Measurements from ENCODE around the gene MAP7D1. TPM values are rescaled to one million over a fixed set of nuclear protein-coding genes. Genes with fewer than 3 reads are reported as not detected.
A peak's percentile ranks its signal among the peaks of the same experiment; 100 is the strongest.

Gene MAP7D1
- total RNA-seq, 1 donor: 105 TPM

DNA sequence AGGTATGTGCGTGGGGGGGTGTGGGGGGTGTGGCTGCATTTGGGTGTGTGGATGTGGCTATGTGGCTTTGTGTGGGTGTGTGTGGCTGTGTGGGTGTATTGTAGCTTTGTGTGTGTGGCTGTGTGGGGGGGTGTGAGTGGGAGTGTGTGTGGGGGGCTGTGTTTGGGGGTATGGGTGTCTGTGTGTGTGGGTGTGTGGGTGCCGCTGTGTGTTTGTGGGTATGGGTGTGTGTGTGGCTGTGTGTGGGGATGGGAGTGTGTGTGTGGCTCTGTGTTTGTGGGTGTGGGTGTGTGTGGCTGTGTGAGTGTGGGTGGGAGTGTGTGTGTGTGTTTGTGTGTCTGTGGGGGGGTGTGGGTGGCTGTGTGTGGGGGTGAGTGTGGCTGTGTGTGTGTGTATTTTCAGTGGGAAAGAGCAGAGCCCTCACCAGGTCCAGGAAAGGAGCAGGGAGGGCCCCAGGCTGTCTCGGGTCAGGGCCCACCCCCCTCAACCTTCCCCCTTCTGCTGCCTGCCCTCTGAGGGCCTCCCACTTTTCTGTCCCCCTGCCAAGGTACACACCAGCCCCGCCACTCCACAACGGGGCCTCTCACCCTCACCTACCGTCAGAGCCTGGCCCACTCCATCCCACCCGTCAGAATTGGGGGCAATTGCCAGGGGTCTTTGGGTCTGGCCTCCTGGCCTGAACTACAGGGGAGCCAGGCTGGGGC, 29.0 kb upstream of the MAP7D1 start:
- DNase-seq (ENCODE audit: low read depth in 2 of 3, low spot score in 2 of 3): no peak

DNA sequence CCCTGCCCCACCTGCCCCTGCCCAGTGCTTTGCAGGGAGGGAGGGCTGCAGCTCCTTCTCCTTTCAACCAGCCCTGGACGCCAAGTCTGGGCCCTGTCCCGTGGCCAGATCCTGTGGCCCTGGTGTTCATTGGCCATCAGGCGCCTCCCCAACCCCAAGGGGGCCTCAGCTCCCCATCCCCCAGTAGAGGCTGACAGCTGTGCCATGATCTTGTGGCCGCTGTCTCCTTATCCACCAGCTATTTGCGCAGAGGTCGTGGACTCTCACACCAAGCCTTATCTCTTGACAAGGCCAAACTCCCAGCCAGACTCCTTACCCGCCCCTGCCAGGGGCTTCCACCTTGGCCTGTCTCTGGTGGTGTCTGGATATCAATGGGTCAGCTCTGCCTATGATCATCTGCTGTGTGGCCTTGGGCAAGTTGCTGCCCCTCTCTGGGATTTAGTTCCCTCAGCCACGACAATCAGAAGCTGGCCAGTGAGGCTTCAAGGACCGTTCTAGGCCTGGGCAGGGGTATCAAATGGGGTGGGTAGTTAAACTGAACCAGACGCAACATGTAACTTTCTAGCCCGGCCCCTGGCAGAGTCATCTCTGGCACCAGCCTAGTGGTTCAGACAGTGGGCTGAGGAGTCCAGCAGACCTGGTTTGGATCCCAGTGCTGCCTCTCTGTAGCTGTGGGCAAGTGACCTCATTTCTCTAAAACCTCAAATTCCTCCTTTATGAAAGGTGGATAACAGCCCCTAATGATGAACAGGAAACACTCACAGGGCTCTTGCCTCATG, 27.6 kb upstream of the MAP7D1 start:
- DNase-seq (ENCODE audit: low read depth in 2 of 3, low spot score in 2 of 3): no peak

DNA sequence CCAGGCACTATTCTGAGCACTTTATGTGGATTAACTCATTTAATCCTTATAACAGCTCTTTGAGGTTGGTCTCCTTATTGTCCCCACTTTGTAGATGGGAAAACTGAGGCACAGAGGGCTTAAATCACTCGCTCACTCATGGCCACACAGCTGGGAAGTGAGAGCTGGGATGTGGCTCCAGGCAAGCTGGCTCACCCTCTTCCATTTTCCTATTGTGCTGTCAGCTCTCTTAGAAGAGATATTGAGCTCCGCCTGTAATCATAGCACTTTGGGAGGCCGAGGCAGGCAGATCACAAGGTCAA, 27.1 kb upstream of the MAP7D1 start:
- DNase-seq (ENCODE audit: low read depth in 2 of 3, low spot score in 2 of 3): no peak

DNA sequence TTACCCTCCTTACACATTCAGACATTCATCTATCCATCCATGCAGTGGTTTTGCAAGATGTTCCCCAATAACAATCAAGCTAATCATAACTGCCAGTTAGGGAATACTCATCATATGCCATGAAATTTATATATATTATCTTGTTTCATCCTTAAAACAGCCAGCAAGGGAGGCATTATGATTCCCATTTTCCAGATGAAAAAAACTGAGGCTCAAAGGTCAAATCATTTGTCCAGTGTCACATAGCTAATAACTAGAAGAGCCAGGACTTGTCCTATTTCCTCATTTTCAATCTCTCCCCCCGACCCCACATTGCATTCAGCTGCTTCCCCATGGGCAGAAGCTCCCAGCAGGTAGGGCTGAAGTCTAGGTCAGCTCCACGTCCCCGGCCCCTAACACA, 23.9 kb upstream of the MAP7D1 start:
- DNase-seq (ENCODE audit: low read depth in 2 of 3, low spot score in 2 of 3): no peak

- DNase-seq (ENCODE audit: low read depth in 2 of 3, low spot score in 2 of 3): peak in 1 of 3 donors; percentile 15
These were observed 22.5 kb upstream of the MAP7D1 start for GRCh38 chr1:36133484-36133883.

DNA sequence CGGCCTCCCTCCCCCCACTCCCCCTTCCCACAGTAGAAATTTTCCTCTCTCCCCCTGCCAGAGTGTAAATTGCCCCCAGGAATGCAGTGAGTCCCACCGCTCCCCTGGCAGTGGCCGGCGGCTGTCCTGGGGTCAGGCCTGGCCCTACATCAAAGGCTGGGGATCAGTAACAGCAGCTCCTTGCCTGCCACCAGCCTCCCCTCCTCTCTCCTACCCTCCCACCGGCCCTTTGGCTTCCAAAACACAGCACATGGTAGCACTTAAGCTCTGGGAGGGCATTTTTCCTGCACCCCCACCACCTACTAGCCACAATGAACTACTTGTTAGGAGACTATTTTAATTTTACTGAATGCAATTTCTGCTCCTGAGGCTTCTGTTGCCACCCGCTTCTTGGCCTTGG, 21.9 kb upstream of the MAP7D1 start:
- DNase-seq (ENCODE audit: low read depth in 2 of 3, low spot score in 2 of 3): no peak

GRCh38 chr1:36134505-36135329, 21.2 kb upstream of the MAP7D1 start:
- DNase-seq (ENCODE audit: low read depth in 2 of 3, low spot score in 2 of 3): peak in 2 of 3 donors; percentile 53 to 66

DNA sequence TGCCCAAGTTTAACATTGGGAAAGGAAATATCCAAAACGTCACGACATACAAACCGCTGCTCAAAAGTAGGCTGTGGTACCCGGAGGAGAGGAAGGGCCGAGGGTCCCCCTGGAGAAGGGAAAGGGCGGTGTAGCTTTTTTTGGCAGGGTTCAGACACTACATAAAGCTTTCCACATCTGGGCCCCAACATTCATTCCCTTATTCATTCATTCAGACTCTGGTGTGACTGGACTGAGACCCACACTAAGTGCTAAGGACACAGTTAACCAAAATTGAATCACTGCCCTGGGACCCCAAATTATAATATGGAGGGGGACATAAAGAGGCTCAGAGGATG, 20.7 kb upstream of the MAP7D1 start:
- no peak for DNase-seq (ENCODE audit: low read depth in 2 of 3, low spot score in 2 of 3)

DNA sequence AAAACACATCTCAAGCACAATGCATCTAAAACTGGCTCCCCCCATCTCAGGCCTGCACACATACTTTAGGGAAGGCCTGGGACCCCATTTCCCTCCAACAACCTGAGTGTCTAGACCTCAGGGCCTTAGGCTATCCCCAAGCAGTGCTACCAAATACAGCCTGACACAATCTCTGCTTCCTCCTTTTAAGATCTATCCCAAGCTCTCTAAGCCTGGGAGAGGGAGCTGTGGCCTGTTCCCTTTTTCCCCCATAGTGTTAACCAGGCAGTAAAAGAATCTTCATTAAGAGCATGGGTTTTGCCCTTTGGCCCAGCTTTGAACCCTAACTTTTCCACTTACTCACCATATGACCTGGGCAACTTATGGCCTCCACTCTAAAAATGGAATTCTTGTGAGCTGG, 20.2 kb upstream of the MAP7D1 start:
- no peak for DNase-seq (ENCODE audit: low read depth in 2 of 3, low spot score in 2 of 3)

- no peak for DNase-seq (ENCODE audit: low read depth in 2 of 3, low spot score in 2 of 3)
These were observed 19.4 kb upstream of the MAP7D1 start for GRCh38 chr1:36136535-36136934.

DNA sequence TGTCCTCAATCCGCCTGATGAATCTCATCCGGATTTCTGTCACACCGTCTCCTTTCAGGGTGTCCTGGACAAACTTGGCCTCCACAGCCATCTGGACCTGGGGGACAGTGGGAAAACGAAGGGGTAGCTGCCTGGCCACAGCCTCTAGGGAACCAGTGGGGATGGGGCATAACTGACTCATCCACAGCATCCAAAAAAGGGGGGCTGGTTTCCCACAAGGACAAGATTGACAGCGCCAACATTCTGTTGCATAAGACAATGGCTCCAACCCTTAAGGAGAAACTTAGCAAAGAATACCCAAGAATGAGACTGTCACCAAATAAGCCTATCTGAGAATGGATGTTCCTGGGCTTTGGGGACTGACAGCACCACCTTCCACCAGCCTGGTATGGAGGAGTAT, 18.7 kb upstream of the MAP7D1 start:
- DNase-seq (ENCODE audit: low read depth in 2 of 3, low spot score in 2 of 3): no peak

GRCh38 chr1:36137776-36138175, 18.2 kb upstream of the MAP7D1 start:
- DNase-seq (ENCODE audit: low read depth in 2 of 3, low spot score in 2 of 3): no peak

- DNase-seq (ENCODE audit: low read depth in 2 of 3, low spot score in 2 of 3): no peak
These were observed 16.4 kb upstream of the MAP7D1 start for GRCh38 chr1:36139521-36139920.

GRCh38 chr1:36142121-36142520, 13.8 kb upstream of the MAP7D1 start:
- peak in 1 of 3 donors; percentile 43 for DNase-seq (ENCODE audit: low read depth in 2 of 3, low spot score in 2 of 3)

DNA sequence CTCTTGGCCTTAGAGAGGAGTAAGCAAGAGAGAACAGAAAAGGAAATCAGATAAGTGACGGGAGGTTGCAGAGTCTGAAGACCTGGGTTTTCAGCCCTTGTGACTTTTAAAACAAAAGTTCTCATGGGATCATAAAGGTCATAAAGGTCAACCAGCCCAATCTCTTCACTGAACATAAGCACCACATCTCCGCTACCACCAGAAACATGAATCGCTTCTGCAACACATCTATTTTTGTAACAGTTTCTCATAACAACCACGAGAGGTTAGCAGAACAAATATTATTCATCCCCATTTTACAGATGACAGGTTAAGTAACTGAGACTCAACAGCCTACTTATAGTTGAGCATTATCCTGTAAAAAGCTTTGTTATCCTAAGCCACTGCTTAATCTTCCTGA, 12.5 kb upstream of the MAP7D1 start:
- DNase-seq (ENCODE audit: low read depth in 2 of 3, low spot score in 2 of 3): no peak

DNA sequence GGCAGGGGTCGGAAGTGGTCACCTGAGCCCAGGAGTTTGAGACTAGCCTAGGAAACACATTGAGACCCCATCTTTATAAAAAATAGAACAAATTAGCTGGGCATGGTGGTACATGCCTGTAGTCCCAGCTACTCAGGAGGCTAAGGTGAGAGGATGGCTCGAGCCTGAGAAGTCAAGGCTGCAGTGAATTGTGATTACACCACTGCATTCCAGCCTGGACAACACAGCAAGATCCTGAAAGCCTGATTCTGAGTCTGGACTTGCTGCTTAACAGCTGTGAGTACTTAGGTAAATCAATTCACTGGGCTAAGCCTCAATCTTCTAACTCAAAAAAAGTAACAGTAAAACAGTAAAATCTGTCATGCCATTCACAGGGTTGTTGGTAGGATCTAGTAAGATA, 11.5 kb upstream of the MAP7D1 start:
- DNase-seq (ENCODE audit: low read depth in 2 of 3, low spot score in 2 of 3): no peak

DNA sequence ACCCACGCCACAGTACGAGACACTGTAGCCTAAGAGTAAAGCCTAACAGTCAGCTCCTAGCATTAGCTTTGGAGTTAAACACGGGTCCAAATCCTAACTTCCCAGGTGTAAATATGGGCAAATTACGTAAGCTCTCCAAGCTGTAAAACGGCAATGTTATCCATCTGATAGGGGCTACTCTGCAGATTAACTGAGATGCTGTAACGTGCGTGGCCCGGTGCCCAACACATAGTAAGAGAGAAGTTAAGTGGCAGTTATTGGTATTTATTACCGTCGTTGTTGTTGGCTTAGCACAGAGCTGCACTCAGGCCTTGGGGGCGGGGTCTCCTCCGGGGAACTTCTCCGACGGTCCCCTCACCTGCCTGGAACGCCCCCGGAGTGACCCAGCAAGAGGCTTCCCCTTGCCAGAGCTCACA, 7.1 kb upstream of the MAP7D1 start:
- DNase-seq (ENCODE audit: low read depth in 2 of 3, low spot score in 2 of 3): no peak

DNA sequence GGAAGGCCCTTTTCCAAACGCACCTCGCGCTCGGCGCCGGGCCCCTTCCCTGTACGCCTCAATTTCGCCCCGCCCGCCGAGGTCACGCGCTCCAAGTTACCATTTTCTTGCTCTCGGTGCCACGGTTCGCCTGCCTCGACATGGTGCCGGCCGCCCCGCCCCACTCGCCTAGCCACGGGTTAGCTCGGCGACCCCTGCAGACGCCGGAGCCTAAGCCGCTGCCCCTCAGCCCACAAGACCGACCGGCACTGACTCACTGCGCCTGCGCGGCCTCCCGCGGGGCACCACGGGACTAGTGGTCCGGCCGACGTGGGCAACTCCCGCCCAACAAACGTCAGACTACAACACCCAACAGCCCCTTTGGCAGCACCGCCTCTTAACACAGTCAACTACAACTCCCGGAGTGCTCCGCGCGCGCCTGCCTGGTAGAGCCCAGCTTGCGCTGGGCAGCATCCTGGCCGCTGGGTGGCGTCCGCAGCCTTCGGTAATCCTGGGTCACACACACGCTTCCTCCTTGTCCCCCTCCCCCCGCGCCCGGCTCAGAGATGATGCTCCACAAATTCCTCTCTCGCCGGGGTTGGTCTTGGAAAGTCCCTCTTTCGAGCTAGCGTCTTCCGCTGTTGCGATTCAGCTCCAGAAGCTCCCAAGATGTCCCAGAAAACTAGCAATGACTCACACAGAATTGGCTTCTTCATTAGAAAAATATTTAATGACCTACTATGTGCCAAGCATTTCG, 6.6 kb upstream of the MAP7D1 start, which contains the start of gene TRAPPC3:
Gene TRAPPC3 (minus strand): TSS at position 250 of the 736 bp plus-strand sequence. CDS start 108 bp downstream, at position 142.
- peak; percentile 96 to 100 (median 100) for DNase-seq (ENCODE audit: low read depth in 2 of 3, low spot score in 2 of 3)

DNA sequence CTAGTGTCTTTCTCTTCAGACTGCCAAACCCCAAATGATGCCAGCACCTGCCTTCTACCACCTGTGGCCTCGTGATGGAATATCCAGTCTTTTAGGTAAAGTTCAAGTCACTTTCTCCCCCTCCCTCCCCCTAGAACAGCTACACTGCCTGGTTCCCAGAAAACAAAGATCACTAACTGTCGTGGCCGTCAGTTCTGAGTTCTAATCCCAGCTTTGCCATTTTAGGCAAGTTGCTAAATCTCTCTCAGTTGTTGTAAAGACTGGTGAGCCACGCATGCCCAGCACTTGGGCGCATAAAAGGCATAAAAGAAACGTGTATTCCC, 6.0 kb upstream of the MAP7D1 start:
- no peak for DNase-seq (ENCODE audit: low read depth in 2 of 3, low spot score in 2 of 3)

- peak in 2 of 3 donors; percentile 81 to 83 for DNase-seq (ENCODE audit: low read depth in 2 of 3, low spot score in 2 of 3)
These were observed 5.4 kb upstream of the MAP7D1 start for GRCh38 chr1:36150296-36151133.
